ENCODE measurements around the gene C1orf146. TPM values are rescaled to one million over a fixed set of nuclear protein-coding genes. Genes with fewer than 3 reads are reported as not detected.

C1orf146 gene
- total RNA-seq = not detected
- polyA plus RNA-seq = not detected

- Histone ChIP-seq H3K9me3 (ENCODE audit: control insufficient read depth in 4 of 4, low read length in 3 of 4) (no peaks in the 10 kb centered on the region), H3K4me1 (ENCODE audit: control insufficient read depth in 4 of 4, insufficient read depth in 4 of 4, low read length in 3 of 4) (no peaks in the 10 kb centered on the region), H3K36me3 (ENCODE audit: control insufficient read depth in 4 of 4, insufficient read depth in 3 of 4, low read depth in 1 of 4, low read length in 3 of 4) (no peaks in the 10 kb centered on the region), H3K4me3 (ENCODE audit: low read depth in 1 of 3, low read length in 3 of 3) (no peak within 1 kb of the TSS), H3K9ac (ENCODE audit: low read depth in 1 of 2, low read length in 2 of 2) (no peak within 1 kb of the TSS), H3K27ac (ENCODE audit: low read depth in 1 of 2, low read length in 2 of 2) (no peak within 1 kb of the TSS), H3K27me3 (ENCODE audit: control insufficient read depth in 4 of 4, insufficient read depth in 4 of 4, low read length in 3 of 4) (no peaks in the 10 kb centered on the region)
- no peak for TF ChIP-seq JUND (IDR thresholded peaks at IDR 0.05)
- TF ChIP-seq RAD21 (IDR thresholded peaks at IDR 0.05) = no peak
- TF ChIP-seq REST (IDR thresholded peaks at IDR 0.05) = no peak
- TF ChIP-seq RXRA (IDR thresholded peaks at IDR 0.05) = no peak
- no peak for TF ChIP-seq FOXA2 (IDR thresholded peaks at IDR 0.05)
- no peak for TF ChIP-seq EGR1 (IDR thresholded peaks at IDR 0.05; ENCODE audit: low read depth in 2 of 2)
- TF ChIP-seq ATF3 (IDR thresholded peaks at IDR 0.05) = no peak
- no peak for TF ChIP-seq TAF1 (conservative IDR thresholded peaks at IDR 0.05)
- no peak for TF ChIP-seq ZBTB33 (IDR thresholded peaks at IDR 0.05)
- no peak for TF ChIP-seq NR2F2 (IDR thresholded peaks at IDR 0.05)
- no peak for TF ChIP-seq SP1 (IDR thresholded peaks at IDR 0.05)
- no peak for TF ChIP-seq MAX (IDR thresholded peaks at IDR 0.05)
- TF ChIP-seq HNF4G (IDR thresholded peaks at IDR 0.05) = no peak
- TF ChIP-seq CTCF (IDR thresholded peaks at IDR 0.05; ENCODE audit: low read depth, low read length, missing input control) = no peak
- TF ChIP-seq GABPA (IDR thresholded peaks at IDR 0.05 in 1 of 2, conservative IDR thresholded peaks at IDR 0.05 in 1 of 2) = no peak
- no peak for TF ChIP-seq YY1 (IDR thresholded peaks at IDR 0.05)
- 94% methylated on average over 27 of the region's 27 CpGs for WGBS
- DNase-seq (ENCODE audit: low spot score) = no peak
Measured at GRCh38 chr1:92217721-92218120, at the start of gene C1orf146. TSS of gene C1orf146 (plus strand) at chr1:92217915. CDS start at chr1:92231421, 13,506 bp downstream.

GRCh38 chr1:92168657-92169056 lies 49.1 kb upstream of the C1orf146 start:
- Histone ChIP-seq H3K27me3 (ENCODE audit: control insufficient read depth in 4 of 4, insufficient read depth in 4 of 4, low read length in 3 of 4) (no peaks in the 10 kb centered on the region), H3K9me3 (ENCODE audit: control insufficient read depth in 4 of 4, low read length in 3 of 4) (no peaks in the 10 kb centered on the region), H3K9ac (ENCODE audit: low read depth in 1 of 2, low read length in 2 of 2) (no peak overlapping the region), H3K27ac (ENCODE audit: low read depth in 1 of 2, low read length in 2 of 2) (no peak overlapping the region), H3K4me3 (ENCODE audit: low read depth in 1 of 3, low read length in 3 of 3) (no peak overlapping the region), H3K4me1 (ENCODE audit: control insufficient read depth in 4 of 4, insufficient read depth in 4 of 4, low read length in 3 of 4) (no peaks in the 10 kb centered on the region), H3K36me3 (ENCODE audit: control insufficient read depth in 4 of 4, insufficient read depth in 3 of 4, low read depth in 1 of 4, low read length in 3 of 4) (peaks cover 0 to 2% (median 0%) of the 10 kb centered on the region in 4 donors)
- DNase-seq (ENCODE audit: low spot score) = no peak
- WGBS = 90% methylated on average over 5 of the region's 5 CpGs
- TF ChIP-seq SP1 (IDR thresholded peaks at IDR 0.05) (no peak), REST (IDR thresholded peaks at IDR 0.05) (no peak), FOXA1 (IDR thresholded peaks at IDR 0.05) (no peak), ATF3 (IDR thresholded peaks at IDR 0.05) (no peak), HNF4G (IDR thresholded peaks at IDR 0.05) (no peak), CTCF (IDR thresholded peaks at IDR 0.05; ENCODE audit: low read depth, low read length, missing input control) (no peak)
